Stomach (tissue), 4 donors: Measurements from ENCODE around the gene NAV2.

Experiments used
- CTCF ChIP-seq, 7 experiments: fragments of 450-650 bp in 4 of 7; fragments of 200-600 bp in 3 of 7; sonication (generic) in 3 of 7; IDR thresholded peaks; one replicate each; pipeline ENCODE4 v1.5.1; 2016 to 2019; ENCODE audit warnings: antibody characterized with exemption in 7 of 7, control low read depth in 2 of 7, mild to moderate bottlenecking in 1 of 7
- EP300 ChIP-seq: sonication (generic); formaldehyde crosslinking; IDR thresholded peaks from one replicate; pipeline ENCODE4 v1.6.1; 2017; ENCODE audit warnings: antibody characterized with exemption
- POLR2A ChIP-seq, 4 donors: fragments of 450-650 bp; IDR thresholded peaks; one replicate each; pipeline ENCODE4 v1.6.1; 2016; ENCODE audit warnings: antibody characterized with exemption in 4 of 4, control low read depth in 2 of 4, mild to moderate bottlenecking in 1 of 4, moderate library complexity in 1 of 4

DNA sequence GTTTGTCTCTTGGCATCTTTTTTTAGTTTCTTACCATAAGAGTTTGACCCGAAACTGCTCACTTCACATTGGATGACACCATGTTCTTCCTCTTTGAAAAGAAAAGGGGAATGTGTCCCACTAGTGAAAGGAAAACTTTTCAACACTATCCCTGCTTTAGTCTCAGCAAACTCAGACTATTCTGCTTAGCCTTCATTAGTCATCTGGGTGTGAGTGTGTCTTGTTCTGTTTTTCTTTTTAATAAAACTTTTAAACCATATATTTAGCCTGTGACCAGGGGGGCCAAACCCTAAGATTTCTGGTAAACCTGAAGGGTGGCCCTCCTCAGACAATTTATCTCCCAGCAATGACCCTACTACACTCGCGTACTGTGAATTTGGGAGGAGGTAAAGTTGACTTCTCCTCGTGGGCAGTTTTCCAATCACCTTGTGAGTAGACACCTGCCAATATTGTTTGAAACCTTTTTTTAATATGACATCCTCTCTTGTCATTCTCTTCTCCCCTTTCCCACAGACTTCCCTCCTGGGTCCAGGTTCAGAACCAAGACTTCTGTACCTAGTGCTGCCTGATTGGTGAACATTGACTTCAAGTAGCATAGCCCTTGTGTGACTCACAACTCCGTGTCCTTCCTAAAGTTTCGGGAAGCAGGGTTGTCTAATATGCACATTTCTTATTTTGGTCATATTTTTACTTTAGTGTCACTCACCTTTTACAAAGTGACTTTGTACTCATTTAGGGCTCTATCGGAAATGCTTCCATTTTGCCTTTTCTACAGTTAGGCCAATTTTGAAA lies 407.7 kb downstream of the NAV2 start:
- no peak for TF ChIP-seq CTCF (IDR thresholded peaks at IDR 0.05)
- TF ChIP-seq POLR2A (IDR thresholded peaks at IDR 0.05) = no peak
- TF ChIP-seq EP300 = no peak
